Activated T-cell treated with anti-CD3 and anti-CD28 coated beads, Interleukin-2, amount 50 U/mL, for 48 hours (primary cell): Measurements from ENCODE around the gene ALG5.

Experiments
- DNase-seq, 2 experiments: peaks; one replicate each; pipeline ENCODE4 v3.0.0-alpha.2; 2020

The ALG5 gene

DNA sequence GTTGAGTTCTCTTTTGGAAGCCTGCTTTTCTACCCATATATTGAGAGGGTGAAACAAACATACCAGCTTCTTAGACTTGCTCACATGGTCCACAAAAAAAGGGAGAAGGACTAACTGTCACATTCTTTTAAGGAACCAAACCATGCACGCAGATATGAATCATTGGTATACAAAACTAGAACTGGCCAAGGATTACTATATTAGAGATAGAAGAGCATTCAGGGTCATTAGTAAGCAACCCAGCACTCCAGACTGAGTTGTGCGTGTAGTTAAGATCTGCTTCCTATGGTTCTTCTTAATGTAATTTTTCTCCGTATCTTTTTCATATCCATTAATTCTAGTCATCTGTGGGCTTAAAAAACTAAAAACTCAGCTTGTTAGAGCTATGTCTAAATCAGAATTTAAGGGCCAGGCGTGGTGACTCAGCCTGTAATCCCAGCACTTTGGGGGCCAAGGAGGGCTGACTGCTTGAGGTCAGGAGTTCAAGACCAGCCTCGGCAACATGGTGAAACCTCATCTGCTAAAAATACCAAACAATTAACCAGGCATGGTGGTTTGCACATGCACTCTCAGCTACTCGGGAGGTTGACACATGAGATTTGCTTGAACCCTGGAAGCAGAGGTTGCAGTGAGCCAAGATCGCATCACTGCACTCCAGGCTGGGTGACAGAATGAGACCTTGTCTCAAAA is 19.6 kb downstream of the ALG5 start:
- DNase-seq: no peak

DNA sequence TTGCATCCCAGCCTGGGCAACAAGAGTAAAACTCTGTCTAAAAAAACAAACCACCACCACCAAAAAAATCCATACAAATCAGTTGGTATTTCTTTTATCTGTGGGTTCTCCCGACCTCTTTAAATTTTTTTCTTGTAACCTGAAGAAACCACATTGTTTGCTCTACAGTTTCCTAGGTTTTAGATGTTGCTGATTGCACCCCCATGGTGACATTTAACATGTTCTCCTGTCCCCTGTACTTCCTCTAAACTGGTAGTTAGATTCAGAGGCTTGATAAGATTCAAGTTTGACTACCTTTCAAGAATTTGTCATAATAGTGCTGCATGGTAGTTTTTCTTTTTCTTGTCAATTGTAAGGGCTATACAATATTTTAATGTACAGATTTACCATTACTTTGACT is 24.0 kb downstream of the ALG5 start:
- DNase-seq: no peak

DNA sequence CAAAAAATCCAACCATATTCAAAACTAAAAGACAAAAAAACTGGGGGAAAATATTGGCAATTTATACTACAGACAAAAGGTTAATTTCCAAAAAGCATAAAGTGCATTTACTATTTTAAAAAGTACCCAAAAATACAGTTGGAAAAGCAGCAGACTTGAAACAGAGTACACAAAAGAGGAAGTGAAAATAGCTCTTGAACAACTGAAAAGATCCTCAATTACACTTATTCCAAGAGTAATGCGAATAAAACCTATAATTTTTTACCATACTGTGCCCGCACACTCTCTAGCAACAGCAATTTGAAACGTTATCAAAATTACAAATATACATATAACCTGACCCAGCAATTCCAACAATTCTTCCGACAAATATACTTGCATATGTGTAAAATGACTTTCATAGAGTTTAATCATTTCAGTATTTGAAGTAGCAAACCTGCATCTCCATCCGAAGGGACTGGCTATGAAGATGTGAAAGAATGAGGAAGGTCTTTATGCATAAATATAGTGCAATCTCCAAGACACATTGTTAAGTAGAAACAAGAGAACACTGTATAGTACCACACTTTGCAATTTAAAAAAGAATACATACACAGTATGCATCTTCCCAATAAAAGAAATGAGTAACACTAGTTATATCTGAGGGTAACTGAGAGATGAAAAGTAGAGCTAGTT is 25.4 kb downstream of the ALG5 start:
- no peak for DNase-seq

DNA sequence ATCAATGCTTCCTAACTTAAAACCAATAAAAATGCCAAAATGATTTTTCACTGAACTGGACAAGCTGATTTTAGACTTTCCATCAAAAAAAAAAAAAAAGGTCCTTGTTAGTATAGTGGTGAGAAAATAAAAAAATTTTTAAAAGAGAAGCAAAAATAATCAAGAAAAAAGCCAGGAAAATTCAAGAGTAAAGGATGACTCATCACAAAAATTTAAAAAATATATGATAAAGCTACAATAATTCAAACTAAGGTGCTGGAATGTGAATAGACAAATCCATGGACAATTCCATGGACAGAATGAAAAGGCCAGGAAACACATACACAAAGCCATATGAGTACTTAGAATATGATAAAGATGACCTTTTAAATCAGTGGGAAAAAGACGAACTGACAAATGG is 26.1 kb downstream of the ALG5 start:
- no peak for DNase-seq

DNA sequence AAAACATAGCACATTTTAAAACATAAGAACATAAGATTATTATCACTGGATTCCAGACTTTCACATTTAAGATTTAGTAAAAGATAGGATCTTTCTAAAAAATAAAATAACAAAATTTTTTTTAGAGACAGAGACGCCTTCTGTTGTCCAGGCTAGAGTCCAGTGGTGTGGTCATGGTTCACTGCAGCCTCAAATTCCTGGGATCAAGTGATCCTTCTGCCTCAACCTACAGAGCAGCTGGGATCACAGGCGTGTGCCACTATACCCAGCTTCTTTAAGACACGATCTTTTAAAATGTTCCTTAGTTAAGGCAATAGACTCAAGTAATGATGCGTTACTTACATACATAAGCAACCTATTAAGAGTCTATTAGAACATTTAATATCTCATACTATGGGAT is 32.7 kb downstream of the ALG5 start:
- no peak for DNase-seq

DNA sequence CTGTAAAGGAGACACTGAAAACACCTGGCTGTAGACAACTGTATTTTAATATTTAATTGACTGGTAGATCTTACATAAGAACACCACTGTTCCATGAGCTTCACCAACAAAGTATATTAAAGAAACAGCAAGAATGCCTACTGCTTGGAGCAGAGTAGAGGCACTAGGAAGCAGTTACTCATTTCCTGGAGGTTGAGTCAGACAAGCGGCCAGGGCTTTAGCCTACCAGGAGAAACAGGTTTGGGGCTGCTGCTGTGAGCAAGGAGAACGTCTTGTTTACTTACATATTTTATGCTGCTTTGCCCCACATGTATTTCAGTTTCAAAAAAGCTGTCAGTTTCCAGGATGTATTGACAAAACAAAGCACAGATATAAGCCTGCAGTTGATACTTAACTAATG is 33.4 kb downstream of the ALG5 start:
- DNase-seq: no peak

DNA sequence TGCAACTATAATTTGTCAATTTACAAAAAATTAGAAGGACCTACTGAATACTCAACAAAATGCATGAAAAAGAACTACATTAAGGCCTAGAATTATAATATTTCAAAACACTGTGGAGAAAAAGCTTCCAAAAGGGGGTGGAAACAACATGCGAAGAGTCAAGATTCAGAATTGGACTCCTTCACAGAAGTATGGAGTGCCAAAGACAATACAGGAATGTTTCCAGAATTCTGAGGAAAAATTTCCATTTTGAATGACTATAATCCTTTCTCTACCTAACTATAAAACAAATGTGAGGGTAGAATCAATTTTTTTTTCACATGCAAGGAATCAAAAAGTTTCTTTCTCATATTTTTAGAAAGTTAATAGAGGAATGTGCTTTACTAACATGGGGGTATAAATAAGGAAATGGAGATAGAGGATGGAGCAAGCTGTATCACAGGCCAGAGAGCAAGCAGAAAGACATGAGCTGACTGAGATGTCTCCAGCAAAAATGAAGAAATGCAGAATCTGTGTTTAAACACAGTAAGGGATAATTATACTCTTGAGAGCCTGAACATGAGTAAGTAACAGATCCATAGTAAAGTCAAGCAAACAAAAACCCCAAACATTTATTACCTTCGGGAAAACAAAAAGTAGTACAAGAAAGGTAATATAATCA is 39.6 kb downstream of the ALG5 start:
- no peak for DNase-seq

DNA sequence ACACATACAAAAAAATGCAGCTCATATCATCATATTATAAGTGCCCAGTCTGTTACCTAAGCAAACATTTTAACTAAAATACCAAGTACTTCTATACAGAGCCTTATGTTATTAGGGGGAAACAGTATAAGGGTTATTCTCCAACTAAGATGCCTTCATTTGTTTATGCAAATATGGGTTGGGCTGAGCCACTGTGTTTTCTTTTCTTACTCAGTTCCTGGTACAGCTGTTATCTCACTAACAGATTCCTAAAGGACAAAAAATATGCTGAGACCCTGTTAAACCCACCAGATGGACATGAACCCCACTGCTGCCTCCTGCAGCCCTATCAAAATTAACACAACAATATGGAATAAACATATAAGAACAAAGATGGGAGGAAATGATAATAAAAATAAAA is 44.6 kb downstream of the ALG5 start:
- DNase-seq: no peak

DNA sequence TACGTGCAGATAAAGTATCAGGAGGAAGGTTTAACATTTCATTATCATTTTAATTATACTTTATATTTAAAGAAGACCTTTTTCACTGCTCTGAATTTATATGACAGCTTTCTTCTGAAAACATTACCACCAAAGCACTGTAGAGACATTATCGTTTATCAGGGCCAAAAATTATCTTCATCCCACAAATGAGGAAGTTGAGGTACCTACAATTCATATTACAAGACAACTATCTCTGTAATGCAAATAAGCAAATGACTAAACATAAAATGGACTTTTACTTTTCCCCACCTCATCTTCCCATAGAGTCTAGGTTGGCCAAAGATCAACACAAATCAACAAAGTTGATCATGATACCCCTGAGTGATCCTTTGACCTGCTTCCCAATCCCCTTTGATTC is 48.2 kb downstream of the ALG5 start:
- no peak for DNase-seq

DNA sequence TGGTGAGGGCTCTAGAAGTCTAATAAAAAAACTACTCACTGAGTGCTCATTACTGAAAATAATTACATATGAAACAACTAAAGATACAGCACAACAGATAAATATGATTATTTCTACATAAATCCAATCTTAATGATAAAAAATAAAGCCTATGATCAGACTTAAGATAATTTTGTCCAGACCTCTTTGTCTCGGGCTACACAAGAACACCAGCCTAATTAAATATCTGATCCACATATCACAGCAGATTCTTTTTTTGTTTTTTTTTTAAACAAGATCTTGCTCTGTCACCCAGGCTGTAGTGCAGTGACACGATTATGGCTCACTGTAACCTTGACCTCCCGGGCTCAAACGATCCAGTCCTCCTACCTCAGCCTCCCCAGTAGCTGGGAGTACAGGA is 48.8 kb downstream of the ALG5 start:
- DNase-seq: no peak

DNA sequence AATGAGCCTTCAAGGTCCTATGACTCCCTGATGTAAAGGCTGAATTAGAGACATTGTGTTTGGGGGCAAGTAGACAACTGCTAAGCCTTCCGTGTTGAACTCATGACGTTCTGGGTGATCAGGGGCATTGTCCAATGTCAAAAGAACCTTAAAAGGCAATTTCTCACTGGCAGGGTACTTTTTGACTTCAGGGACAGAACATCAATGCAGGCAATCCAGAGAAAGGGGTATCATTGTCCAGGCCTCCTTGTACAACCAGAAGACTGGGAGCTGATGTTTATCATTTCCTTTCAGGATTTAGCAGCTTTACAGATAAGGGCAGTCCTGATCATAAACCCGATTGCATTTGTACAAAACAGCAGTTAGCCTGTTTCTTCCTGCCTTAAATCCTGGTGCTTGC is 54.1 kb downstream of the ALG5 start:
- DNase-seq: no peak

DNA sequence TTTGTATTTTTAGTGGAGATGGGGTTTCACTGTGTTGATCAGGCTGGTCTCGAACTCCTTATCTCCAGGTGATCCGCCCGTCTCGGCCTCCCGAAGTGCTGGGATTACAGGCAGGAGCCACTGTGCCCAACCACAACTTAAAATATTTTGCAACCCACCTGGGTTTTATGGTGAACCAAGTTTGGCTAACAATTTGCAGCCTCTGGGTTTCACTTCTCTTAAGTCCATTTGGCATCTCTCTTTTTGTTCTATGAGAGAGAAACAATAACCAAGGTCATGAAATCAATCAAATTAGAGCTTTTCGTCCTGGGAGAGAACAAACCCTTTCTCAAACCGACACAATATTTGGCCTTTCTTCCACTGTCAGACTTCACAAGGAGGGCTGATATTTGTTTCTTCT is 73.5 kb downstream of the ALG5 start:
- no peak for DNase-seq

DNA sequence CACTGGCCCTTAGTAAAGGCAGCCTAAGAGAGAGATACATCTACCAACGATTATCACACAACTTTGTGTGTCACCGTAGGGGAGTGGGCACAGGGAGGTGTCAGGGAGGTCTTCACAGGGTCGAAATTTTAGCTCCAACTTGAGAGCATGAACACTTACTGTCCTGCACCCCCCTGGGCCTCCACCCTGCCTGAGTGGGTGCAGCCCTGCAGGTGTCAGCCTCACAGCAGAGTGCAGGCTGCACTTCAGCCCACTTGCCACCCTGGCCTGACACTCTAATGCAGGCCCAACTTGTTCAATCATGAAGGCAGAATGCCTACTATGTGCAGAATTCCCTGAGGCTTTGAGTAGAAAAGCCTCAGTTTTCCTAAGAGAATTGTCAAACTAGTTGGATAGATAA is 75.1 kb downstream of the ALG5 start:
- DNase-seq: no peak

DNA sequence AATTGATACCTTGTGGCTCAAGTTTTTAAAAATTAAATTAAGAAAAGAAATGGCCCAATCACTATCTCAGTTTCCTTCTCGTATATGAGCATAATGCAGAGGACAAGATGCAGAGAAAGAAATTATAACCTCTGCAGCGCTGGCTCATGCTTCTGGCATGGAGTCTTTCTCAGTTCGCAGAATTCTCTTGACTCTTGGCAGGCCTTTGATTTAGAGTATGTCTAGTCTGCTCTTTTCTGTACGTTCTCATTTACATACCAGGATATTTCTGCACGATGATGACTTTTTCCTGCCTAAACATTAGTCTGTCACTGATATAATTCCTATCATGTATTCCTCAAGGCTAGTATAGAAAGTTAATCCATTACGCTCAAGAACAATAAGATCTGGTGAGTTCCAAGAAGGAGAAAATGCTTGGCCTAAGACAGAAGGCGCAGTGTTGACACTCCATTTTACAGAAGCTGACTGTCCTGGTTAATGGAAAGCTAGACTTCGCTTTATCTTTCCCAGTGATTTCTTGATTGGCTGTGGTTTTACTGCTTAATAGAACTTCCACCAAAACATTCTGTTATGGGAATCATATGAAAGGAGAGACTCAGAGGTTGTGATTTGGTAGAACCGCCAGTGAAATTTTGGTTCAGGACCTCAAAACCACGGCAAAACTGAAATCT is 77.4 kb downstream of the ALG5 start:
- DNase-seq: no peak

DNA sequence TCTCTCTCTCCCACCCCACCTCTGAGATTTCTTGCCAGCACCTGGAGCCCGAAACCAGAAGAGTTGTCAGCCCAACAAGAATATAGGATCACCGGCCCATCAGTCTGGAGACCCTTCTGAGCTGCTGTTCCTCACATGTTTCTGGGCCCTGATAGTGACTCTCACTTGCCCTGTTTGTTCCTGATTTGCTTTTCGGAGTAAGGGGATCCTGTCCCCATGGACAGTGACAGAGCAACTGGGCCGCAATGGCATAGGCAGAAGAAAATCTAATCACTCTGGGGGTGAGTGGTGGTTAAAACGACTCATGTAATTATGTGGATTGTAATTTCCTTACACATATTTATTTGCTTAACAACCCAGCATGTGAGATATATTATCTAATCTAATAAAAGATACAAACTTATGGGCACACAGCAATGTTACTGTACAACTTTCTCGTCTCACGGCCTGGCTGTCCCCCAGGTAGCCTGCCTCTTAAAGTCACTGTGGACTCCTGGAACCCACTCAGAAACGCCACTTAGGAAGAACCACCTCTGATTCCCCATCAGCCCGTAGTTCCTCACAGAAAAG is 78.4 kb downstream of the ALG5 start:
- no peak for DNase-seq

DNA sequence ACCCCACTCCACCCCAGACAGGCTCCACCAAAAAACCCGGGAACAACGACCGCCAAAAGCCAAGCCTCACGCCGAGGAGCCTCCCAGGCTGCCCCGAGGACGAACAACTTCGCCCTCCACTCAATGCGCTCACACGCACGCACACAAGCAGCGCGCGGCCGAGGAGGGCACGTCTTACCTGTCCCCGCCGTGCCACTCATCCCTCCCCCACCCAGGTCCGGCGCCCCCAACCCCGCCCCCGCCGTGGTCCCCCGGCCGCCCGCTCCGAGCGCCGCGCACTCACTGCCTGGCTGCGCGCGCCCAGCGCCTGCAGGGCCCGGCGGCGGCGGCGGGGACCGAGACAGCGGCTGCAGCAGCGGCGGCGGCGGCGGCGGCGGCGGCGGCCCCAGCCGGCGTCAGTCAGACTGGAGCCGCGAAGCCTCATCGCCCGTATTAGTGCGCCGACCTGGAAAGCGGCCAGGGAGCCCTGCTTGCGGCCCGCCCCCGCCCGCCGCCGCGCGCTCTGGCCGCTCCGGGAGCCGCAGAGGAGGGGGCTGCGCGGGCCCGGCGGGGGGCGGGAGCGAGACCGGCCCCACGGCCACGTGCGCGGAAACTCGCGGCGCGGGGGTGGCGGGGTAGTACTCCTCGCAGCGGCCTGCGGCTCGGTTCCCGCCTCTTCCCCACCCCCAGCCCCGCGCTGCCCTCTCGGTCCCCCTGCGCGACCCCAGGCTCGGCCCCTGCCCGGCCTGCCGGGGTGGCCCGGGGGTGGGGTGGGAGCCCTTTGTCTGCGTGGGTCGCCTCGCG is 79.1 kb downstream of the ALG5 start, which contains the start of gene SMAD9:
Gene SMAD9 (minus strand): TSS at position 406 of the 783 bp plus-strand sequence. CDS start 40,549 bp downstream, outside the sequence.
- peak; percentile 31 to 46 for DNase-seq

DNA sequence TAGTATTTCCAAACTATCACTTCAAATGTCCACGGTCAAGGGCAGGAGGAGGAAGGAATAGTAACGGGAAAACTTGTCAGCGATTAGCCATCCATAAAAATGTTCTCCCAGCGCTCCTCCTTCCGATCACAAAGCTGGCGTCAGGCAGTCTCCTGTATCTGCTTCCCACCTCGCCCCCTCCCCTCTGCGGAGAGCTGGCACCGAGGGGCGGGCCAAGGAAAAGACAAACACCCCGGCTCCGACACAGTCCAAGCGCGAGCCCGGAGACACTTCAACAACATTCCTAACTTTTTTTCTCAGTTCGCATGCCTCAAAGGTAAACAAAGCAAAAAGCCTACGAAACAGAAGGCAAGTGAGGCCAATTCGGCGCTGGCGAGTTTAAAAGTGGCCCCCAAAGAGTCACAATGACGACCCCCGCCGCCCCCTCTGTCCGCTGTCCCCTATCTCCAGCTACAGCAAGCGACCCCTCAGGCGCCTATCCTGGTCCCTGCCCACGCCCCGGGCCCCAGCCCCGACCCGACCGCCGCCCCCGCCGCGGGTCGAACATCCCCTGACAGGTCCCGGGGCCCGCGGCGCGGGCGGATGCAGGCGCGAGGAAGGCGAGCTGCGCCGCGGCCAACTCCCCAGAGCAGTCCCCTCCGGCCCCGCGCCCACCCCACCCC is 79.8 kb downstream of the ALG5 start:
- peak in 1 of 2 experiments; percentile 20 for DNase-seq

DNA sequence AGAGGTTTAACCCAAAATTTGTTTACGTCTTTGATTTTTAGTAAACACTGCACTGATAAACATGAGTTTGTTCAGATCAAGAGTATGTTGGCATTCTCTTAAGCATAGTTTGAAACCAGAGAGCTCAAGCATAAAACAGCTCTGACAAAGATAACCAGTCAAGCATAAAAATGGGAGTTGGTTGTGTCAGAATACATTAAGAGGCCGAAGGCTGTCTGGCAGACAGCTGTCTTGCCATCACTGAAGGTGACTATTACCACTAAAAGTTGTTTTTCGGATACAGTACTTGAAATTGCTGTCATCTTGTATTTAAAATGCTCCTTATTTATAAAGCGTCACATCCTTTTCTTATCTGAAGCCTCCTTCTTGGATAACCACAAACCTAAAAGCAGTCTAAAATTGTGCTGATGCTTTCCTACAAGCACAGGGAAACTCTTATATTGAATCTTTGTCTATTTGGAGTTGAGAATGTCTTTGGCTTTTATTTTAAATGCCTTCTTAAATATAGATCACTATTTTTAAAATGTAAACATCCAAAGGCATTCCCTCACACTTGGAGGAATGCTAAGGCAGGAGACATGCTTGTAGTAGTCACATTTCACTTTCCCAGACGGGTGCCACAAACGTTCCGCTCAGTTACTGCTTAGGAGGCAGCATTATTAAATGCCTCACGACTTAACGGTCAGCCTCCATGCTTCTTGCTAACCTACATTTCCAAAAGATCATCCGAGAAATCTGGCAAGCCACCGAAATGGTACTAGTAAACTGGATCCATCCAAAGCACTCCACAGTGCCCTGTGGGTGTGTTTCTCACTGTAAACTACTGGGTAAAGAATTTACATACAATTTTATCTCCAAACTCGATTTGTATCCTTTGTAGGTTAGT is 80.7 kb downstream of the ALG5 start:
- DNase-seq: no peak

DNA sequence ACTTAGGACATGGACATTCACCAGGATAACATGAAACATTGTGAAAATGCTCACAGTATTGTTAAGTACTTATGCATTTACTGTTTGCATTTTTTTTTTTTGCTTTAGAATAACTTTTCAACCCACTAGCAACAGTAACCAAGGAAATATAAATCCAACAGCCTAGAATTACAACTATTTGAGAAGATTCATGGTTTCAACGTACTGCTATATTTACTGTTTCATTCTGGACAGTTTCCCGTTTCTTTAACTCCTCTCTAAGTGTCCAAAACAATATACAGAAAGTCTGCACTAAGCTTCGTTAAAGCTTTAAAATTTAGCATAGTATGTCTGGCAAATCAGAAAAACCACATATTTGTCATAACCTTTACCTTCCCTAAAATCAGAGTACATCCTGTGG is 81.8 kb downstream of the ALG5 start:
- DNase-seq: no peak

DNA sequence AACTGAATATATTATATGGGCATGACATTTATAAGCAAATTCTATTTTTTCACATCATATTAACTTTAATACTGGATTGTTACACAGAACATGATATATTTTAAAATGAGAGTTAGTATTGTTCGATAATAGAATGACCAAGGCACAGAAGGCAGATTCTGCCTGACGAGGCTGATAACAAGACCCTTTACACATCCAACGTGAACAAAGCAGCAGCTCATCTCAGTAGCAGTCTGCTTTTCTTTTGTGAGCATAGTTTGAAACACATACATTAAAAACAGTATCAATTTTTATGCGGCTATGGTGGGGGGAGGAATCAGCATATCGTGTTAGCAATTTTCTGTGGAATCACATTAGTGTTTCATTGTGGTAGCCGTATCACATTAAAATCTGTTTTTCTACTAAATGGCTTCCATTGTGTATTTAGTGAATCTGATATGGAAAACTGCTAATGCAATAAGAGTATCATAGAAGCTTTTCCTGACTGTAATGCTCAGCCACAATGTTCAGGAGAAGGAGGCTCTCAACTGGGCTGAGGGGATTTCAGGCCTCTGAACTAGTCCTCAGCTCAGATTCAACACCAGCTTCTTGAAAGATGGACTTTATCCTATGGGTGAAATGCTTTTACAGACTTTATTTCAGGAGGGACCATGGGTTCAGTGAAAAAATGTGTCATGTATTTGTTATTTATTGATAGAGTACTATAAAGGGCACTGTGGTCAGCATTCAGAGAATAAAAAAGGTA is 83.1 kb downstream of the ALG5 start:
- no peak for DNase-seq
